ENCODE data around the gene C12orf75.
"Not testable (repeated sequence)": the region's sequence is repeated elsewhere in the genome, so short reads cannot be mapped to it uniquely, and the experiment has no call there.

The C12orf75 gene

DNA sequence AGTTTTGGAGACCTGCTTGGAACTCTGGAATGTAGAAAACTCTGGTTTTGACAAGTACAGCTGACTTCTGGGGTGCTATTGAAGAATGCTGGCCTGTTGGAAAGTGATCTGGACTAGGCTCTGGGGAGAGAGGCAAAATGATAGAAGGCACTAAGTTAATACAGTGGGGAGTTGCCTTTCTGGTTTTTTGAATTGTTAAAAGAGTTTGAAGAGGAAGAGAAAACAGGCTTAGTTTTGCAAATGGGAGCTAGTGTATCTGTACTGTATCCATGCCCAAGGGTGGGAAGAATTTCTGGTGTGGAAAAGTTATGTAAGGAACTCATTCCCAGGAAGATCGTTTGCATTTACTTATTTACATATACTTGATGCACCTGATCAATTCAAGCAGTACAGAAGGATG, 43.8 kb downstream of the C12orf75 start:
- no peak for ATAC-seq
- no peak for DNase-seq

DNA sequence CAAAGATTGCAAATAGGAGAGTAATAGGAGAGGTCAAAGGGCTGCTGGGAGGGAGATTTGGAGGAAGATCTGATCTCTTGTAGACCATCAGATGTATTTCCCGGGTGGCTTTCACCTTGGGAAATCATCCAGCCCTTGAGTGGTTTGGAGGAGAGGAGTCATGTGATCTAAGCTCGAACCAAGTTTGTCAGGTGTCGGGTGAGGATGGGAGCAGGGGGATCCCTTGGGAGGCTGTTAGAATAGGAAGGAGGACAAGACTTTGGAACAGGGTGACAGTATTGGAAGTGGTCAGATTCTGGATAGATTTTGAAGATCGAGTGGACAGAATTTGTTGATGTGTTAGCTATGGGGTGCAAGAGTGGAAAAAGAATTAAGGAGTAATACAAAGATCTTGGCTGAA, 46.6 kb downstream of the C12orf75 start:
- DNase-seq: no peak
- no peak for ATAC-seq

- no peak for ATAC-seq
- DNase-seq: no peak
Observed at GRCh38 chr12:105378911-105379310, 48.4 kb downstream of the C12orf75 start.

- DNase-seq (no peak), ATAC-seq (no peak)
Observed at GRCh38 chr12:105382771-105383622, 52.5 kb downstream of the C12orf75 start.

GRCh38 chr12:105384220-105384619, 53.7 kb downstream of the C12orf75 start:
- ATAC-seq (no peak), DNase-seq (no peak)

GRCh38 chr12:105384916-105385535, 54.5 kb downstream of the C12orf75 start:
- DNase-seq (no peak), ATAC-seq (no peak)

DNA sequence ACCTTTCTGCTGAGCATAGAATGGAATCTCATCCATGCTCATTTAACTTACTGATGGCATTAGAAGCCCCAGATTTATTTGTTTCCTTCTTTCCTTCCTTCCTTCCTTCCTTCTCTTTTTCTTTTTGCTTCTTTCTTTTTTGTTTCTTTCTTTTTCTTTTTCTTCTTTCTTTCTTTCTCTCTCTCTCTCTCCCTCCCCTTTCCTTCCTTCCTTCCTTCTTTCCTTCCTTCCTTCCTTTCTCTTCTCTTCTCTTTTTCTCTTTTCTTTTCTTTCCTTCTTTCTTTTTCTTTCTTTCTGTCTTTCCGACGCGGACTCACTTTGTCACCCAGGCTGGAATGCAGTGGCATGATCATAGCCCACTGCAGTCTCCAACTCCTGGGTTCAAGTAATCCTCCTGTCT, 55.9 kb downstream of the C12orf75 start:
- DNase-seq (no peak), ATAC-seq (no peak)

DNA sequence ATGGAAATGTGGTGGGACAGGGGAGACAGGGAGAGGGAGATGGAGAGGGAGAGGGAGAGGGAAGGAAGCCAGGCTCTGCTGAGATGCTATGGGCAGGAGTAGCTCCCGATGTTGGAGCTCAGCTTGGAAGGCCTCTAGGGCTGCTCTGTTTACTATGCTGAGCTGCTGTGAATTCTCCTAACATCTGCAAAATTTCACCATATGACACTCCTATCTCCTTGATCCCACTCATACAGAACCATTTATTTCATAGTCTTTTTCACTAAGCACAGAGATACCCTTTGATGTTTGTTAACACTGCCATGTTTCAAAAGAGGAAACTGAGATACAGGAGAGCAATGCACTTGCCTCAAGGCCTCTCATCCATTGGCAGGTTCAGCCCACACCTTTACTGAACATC, 60.7 kb downstream of the C12orf75 start:
- DNase-seq (no peak), ATAC-seq (no peak)

DNA sequence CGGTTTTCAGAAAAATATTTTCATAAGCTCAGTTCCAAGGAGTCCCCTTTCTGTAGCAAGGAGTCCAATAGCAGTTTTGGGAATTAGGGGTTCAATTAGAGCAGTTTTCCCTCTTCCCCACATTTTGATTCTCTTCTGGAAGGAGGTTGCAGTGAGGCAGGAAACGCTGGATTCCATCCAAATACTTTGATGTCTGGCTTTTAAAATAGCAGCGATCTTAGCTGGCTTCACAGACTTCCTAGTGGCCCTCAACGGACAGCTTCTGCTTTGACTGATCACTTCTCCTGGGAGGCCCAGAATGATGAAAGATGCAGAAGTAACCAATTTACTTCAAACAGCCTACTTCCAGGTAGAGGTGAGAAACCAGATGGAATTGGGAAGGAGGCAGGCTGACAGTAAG, 63.1 kb downstream of the C12orf75 start:
- DNase-seq (no peak), ATAC-seq (no peak)

DNA sequence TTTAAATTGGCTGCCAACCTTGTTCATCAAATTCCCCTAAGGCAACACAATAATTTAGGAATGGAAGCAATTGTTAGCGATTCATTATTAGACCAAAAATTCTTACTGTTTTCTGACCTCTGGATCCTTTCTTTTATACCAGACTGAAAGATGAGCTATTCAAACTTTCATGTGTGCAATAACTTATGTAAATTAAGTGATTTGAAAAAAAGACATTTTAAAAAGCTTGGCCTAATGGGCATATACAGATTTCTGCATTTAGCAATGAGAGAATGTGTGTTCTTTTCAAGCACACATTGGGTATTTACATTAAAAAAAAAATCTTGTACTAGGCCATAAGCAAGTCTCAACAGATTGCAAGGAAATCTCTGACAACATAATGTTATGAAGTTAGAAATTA, 65.5 kb downstream of the C12orf75 start:
- no peak for ATAC-seq
- DNase-seq: no peak

DNA sequence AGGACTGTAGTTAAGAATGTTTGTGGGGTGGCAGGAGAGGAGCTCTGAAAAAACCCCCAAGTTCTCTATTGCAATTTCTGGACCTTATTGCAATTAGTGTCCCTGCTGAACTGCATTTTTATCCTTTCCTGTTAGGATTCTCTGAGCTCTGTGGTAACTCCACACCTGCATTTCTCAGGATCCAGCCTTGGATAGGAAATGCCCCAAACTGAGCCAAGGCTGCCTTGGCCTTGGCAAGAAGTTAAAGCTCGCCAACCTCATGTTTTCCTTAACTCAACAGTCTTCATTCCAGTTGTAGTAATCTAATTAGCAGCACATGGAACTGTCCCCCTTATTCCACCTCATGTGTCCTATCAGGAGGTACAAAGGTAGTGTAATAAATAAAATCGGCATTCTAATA, 66.5 kb downstream of the C12orf75 start:
- DNase-seq (no peak), ATAC-seq (no peak)

- ATAC-seq: no peak
- no peak for DNase-seq
Observed at GRCh38 chr12:105398930-105399329, 68.4 kb downstream of the C12orf75 start.

DNA sequence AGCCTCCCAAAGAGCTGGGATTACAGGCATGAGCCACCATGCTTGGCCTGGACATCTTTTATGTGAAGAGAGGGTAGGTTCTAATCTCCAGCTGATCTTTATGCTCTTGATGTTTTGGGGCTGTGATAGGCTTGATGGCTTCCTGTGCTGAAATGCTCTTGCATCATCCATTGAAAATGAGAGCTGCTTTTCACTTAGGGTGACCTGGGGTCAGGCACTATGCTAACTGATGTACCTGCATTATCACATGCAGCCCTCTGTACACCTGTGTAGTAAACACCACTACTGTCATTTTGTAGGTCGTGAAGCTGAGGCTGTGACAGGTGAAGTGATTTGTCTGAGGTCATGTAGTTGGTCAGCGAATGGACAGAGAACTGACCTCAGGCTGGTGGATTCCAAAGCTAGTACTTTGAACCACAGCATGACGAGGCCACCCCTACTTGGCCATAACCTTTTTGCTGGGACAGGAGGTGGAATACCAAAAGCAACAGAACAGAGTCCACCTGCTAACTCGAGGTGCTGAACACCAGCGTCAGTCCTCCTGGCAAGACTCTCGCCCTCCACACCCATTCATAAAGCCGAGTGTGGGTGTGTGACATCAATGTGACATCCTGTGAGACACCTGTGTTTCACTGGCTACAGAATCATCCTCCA, 69.1 kb downstream of the C12orf75 start:
- no peak for ATAC-seq
- DNase-seq: no peak

GRCh38 chr12:105400227-105400626, 69.7 kb downstream of the C12orf75 start:
- ATAC-seq (no peak), DNase-seq (no peak)

DNA sequence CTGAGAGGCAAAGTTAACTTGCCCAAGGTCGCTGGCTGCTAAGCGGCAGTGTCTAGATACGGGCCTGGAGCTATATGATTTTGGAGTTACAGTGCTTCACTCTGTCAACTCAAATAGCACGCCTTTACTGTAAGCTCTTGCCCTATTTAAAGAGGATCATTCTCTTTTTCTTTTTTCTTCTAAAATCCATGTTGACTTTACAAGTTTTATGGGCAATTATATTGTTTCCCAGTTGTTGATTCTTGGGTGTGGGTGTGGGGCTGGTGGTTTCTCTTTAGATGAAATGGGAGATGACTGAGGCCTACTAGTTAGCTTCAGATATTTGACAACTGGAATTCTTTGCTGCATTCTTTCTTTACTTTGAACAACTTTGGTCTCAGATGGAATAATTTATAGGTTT, 70.7 kb downstream of the C12orf75 start:
- ATAC-seq: no peak
- DNase-seq: no peak

- no peak for ATAC-seq
Observed at GRCh38 chr12:105402366-105402765, 71.9 kb downstream of the C12orf75 start.

DNA sequence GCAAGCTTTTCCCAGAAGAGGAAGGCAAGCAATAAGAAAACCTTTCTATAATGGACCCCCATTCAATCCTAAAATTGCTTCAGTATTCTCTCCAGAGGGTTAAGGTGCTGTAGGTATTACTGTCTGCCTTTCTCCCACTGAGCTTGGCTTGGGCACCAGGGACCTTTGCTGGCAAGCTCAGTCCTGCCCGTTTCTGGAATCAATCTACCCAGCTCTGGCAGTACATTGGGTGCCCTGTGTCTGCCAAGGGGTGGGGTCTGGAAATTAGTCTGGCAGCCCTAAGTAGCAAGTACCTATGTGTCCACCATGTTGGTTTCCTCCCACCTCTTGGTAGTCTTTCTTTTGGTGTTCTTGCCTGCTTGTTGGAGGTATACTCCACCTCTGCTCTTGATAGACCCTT, 72.6 kb downstream of the C12orf75 start:
- ATAC-seq: no peak
- DNase-seq: no peak

More at GRCh38 chr12:105402366-105402765, 71.9 kb downstream of the C12orf75 start:
- no peak for DNase-seq

DNA sequence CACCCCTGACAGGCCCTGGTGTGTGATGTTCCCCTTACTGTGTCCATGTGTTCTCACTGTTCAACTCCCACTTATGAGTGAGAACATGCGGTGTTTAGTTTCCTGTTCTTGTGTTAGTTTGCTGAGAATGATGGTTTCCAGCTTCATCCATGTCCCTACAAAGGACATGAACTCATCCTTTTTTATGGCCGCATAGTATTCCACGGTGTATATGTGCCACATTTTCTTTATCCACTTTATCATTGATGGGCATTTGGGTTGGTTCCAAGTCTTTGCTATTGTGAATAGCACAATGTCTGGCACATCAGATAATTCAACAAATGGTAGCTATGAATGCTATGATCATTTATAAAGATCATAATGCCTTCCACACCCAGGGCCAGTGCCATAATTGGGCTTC, 73.6 kb downstream of the C12orf75 start:
- DNase-seq, ATAC-seq: not testable (repeated sequence)

DNA sequence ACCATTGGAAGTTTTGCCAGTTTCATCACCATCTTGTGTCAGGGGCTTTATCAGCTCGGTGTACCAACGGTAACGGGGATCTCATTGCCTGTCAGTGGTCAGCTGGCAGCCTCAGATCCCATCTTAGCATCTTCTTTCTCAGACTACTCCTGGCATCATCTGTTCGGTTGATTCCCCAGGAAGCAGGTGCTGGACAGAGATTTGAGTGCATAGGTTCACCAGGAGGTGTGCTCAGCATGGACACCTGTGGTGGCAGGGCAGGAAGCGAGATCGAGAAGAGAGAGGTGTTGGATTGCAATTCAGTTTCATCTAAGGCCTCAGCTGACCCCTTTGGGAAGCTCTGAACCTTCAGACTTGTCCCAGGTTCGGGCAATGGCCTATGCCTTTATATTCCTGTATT, 76.0 kb downstream of the C12orf75 start:
- DNase-seq (no peak), ATAC-seq (no peak)

- ATAC-seq (no peak), DNase-seq (no peak)
Observed at GRCh38 chr12:105409279-105409678, 78.8 kb downstream of the C12orf75 start.

GRCh38 chr12:105409801-105410471, 79.4 kb downstream of the C12orf75 start:
- ATAC-seq: no peak
- DNase-seq: no peak

GRCh38 chr12:105413911-105414487, 83.5 kb downstream of the C12orf75 start:
- ATAC-seq (no peak), DNase-seq (no peak)
